ENCODE measurements around the gene KRT6A. TPM values are rescaled to one million over a fixed set of nuclear protein-coding genes. Genes with fewer than 3 reads are reported as not detected.

The KRT6A gene
- total RNA-seq: 0.11 TPM in 1 of 2 replicates, not detected in the other

GRCh38 chr12:52493172-52493571, at the start of gene KRT6A:
TSS of gene KRT6A (minus strand) at chr12:52493257. CDS start at chr12:52493188, 69 bp downstream.

GRCh38 chr12:52519826-52520662, 27.0 kb upstream of the KRT6A start, which contains the start of gene KRT5:
TSS of gene KRT5 (minus strand) at chr12:52520394. CDS start at chr12:52520296, 98 bp downstream.

GRCh38 chr12:52473768-52474167, 19.3 kb downstream of the KRT6A start, which contains the start of gene KRT6C:
TSS of gene KRT6C (minus strand) at chr12:52473805. CDS start at chr12:52473737, 68 bp downstream.

GRCh38 chr12:52452101-52452500, 41.0 kb downstream of the KRT6A start, which contains the start of gene KRT6B:
TSS of gene KRT6B (minus strand) at chr12:52452146. CDS start at chr12:52452078, 68 bp downstream.

Other genes with a start within 250 kb of the KRT6A start
- not detected in 2 replicates for gene KRT86, start 218.6 kb downstream of the KRT6A start, total RNA-seq
- gene KRT81, start 201.7 kb downstream of the KRT6A start, total RNA-seq: 0.22 TPM in 1 of 2 replicates, not detected in the other
- not detected in 2 replicates for gene KRT83, start 171.9 kb downstream of the KRT6A start, total RNA-seq
- gene KRT85, start 125.8 kb downstream of the KRT6A start, total RNA-seq: not detected in 2 replicates
- gene KRT84, start 107.6 kb downstream of the KRT6A start, total RNA-seq: not detected in 2 replicates
- not detected in 2 replicates for gene KRT82, start 86.9 kb downstream of the KRT6A start, total RNA-seq
- not detected in 2 replicates for gene KRT75, start 58.9 kb downstream of the KRT6A start, total RNA-seq
- not detected in 2 replicates for gene KRT6B, start 41.1 kb downstream of the KRT6A start, total RNA-seq
- gene KRT6C, start 19.5 kb downstream of the KRT6A start, total RNA-seq: under 0.01 TPM in 1 of 2 replicates, not detected in the other
- 0.11 TPM in 1 of 2 replicates, not detected in the other for gene KRT5, start 27.1 kb upstream of the KRT6A start, total RNA-seq
- not detected in 2 replicates for gene KRT71, start 59.9 kb upstream of the KRT6A start, total RNA-seq
- not detected in 2 replicates for gene KRT74, start 80.6 kb upstream of the KRT6A start, total RNA-seq
- not detected in 2 replicates for gene KRT72, start 108.2 kb upstream of the KRT6A start, total RNA-seq
- not detected in 2 replicates for gene KRT73, start 125.3 kb upstream of the KRT6A start, total RNA-seq
- gene KRT2, start 159.0 kb upstream of the KRT6A start, total RNA-seq: not detected in 2 replicates
- not detected in 2 replicates for gene KRT1, start 187.2 kb upstream of the KRT6A start, total RNA-seq
- not detected in 2 replicates for gene KRT77, start 210.3 kb upstream of the KRT6A start, total RNA-seq

All from dermis lymphatic vessel endothelial cell (primary cell).